ENCODE measurements around the gene ARL17B.
"Not testable (repeated sequence)": the region's sequence is repeated elsewhere in the genome, so short reads cannot be mapped to it uniquely, and the experiment has no call there.

ARL17B gene

GRCh38 chr17:46244949-46245768, 116.4 kb downstream of the ARL17B start:
- not testable (repeated sequence) for H3K27ac Mint-ChIP-seq; H3K36me3 Mint-ChIP-seq; H3K4me1 Mint-ChIP-seq; H3K27me3 Mint-ChIP-seq; H3K9me3 Mint-ChIP-seq; H3K4me3 Mint-ChIP-seq; DNase-seq (ENCODE audit: low spot score in 2 of 2)
- ATAC-seq (ENCODE audit: low read depth) = peak; percentile 97

GRCh38 chr17:46244339-46244913, 117.1 kb downstream of the ARL17B start:
- not testable (repeated sequence) for H3K4me1 Mint-ChIP-seq; H3K36me3 Mint-ChIP-seq; DNase-seq (ENCODE audit: low spot score in 2 of 2); H3K27me3 Mint-ChIP-seq; H3K4me3 Mint-ChIP-seq; H3K9me3 Mint-ChIP-seq; H3K27ac Mint-ChIP-seq; ATAC-seq (ENCODE audit: low read depth)

- not testable (repeated sequence) for H3K36me3 Mint-ChIP-seq; H3K27me3 Mint-ChIP-seq; ATAC-seq (ENCODE audit: low read depth); H3K4me1 Mint-ChIP-seq; DNase-seq (ENCODE audit: low spot score in 2 of 2); H3K4me3 Mint-ChIP-seq; H3K27ac Mint-ChIP-seq; H3K9me3 Mint-ChIP-seq
Measured at GRCh38 chr17:46243928-46244327, 117.6 kb downstream of the ARL17B start.

DNA sequence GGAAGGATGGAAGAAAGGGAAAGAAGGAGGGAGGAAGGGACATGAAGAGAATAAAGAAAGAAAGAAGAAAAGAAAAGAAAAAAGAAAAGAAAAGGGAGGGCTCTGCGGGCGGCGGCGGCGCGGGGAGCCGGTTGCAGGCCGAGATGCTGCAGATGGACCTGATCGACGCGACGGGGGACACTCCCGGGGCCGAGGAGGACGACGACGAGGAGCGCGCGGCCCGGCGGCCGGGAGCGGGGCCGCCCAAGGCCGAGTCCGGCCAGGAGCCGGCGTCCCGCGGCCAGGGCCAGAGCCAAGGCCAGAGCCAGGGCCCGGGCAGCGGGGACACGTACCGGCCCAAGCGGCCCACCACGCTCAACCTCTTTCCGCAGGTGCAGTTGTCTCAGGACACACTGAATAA, 118.1 kb downstream of the ARL17B start:
- not testable (repeated sequence) for H3K36me3 Mint-ChIP-seq

GRCh38 chr17:46231359-46231758, 130.2 kb downstream of the ARL17B start:
- not testable (repeated sequence) for ATAC-seq (ENCODE audit: low read depth); H3K4me3 Mint-ChIP-seq; H3K27ac Mint-ChIP-seq; H3K36me3 Mint-ChIP-seq; H3K9me3 Mint-ChIP-seq; DNase-seq (ENCODE audit: low spot score in 2 of 2); H3K27me3 Mint-ChIP-seq; H3K4me1 Mint-ChIP-seq

More for the DNA sequence above, 118.1 kb downstream of the ARL17B start:
- not testable (repeated sequence) for DNase-seq (ENCODE audit: low spot score in 2 of 2); H3K27ac Mint-ChIP-seq; H3K9me3 Mint-ChIP-seq; H3K4me1 Mint-ChIP-seq; H3K4me3 Mint-ChIP-seq; H3K27me3 Mint-ChIP-seq; ATAC-seq (ENCODE audit: low read depth)

- H3K4me1 Mint-ChIP-seq, H3K36me3 Mint-ChIP-seq, H3K27me3 Mint-ChIP-seq, H3K9me3 Mint-ChIP-seq: not testable (repeated sequence)
- DNase-seq (ENCODE audit: low spot score in 2 of 2) = peak; percentile 85 to 96
- Mint-ChIP-seq H3K27ac (peak overlapping the region; percentile 79), H3K4me3 (peak overlapping the region; percentile 91)
- peak; percentile 100 for ATAC-seq (ENCODE audit: low read depth)
Measured at GRCh38 chr17:46225274-46225794, 136.2 kb downstream of the ARL17B start.

- H3K4me1 Mint-ChIP-seq; DNase-seq (ENCODE audit: low spot score in 2 of 2); H3K9me3 Mint-ChIP-seq; H3K27me3 Mint-ChIP-seq; H3K36me3 Mint-ChIP-seq: not testable (repeated sequence)
- Mint-ChIP-seq H3K27ac (peak overlapping the region; percentile 79), H3K4me3 (peak overlapping the region; percentile 91)
- ATAC-seq (ENCODE audit: low read depth) = peak; percentile 32
Measured at GRCh38 chr17:46224864-46225263, 136.7 kb downstream of the ARL17B start.

Measured in memory B cell (primary cell).